ENCODE results near the gene TBC1D30. TPM values are rescaled to one million over a fixed set of nuclear protein-coding genes. Genes with fewer than 3 reads are reported as not detected.

Gene TBC1D30
- total and polyA plus RNA-seq, 9 of the 15 experiments (the other 6 are each of a cell fraction or from before 2014, with no cell fraction given), result 0.07 to 0.55 (median 0.20) TPM; not detected in 1

GRCh38 chr12:64797156-64797555 lies 27.3 kb upstream of the TBC1D30 start (continued):
- TF ChIP-seq ELF4 (CRISPR knock-in tag; IDR thresholded peaks at IDR 0.05) (no peak), TARDBP (IDR thresholded peaks at IDR 0.05) (no peak), SETDB1 (IDR thresholded peaks at IDR 0.05; ENCODE audit: low read length) (no peak), FOSL1 (tag; conservative IDR thresholded peaks at IDR 0.05) (no peak), ID3 (CRISPR knock-in tag; IDR thresholded peaks at IDR 0.05) (no peak), ID3 (tag; IDR thresholded peaks at IDR 0.05) (no peak)

DNA sequence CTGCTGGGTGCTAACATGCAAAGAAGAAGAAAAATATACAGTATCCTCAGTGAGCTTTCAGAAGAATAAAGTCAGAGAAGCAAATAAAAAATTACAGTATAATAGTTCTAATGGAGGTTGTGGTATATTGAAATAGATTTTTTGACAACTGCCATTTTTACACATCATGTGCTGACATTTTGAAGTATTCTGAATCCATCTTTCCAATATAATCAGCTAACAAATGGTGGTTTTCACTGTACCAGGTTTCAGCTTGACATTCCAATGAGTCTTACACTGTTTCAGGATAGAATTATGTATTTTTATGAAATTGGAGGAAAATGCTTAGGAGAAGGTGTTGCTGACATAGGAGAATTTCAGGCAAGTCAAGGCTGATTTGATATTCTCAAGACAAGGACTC lies 26.3 kb upstream of the TBC1D30 start:
- Histone ChIP-seq H3K9ac (ENCODE audit: insufficient read depth in 1 of 2, low read depth in 2 of 2, low read length in 2 of 2) (no peak overlapping the region), H4K20me1 (replicated peaks; ENCODE audit: control insufficient read depth, insufficient read depth, low read length) (no peaks in the 10 kb centered on the region), H3K9me3 (replicated peaks; ENCODE audit: control insufficient read depth, insufficient read depth, low read depth, low read length) (no peaks in the 10 kb centered on the region), H3K27me3 (ENCODE audit: control insufficient read depth in 2 of 2, insufficient read depth in 2 of 2, low read length in 2 of 2) (peaks cover 5 to 13% of the 10 kb centered on the region in 2 experiments; a peak in 3 of 5 replicates), H2AFZ (ENCODE audit: low read depth, low read length) (no peak overlapping the region), H3K9me1 (ENCODE audit: control insufficient read depth, insufficient read depth, low read length) (no peaks in the 10 kb centered on the region), H3K4me3 (no peak overlapping the region), H3K4me2 (ENCODE audit: insufficient read depth, low read length) (no peak overlapping the region), H3K36me3 (ENCODE audit: control insufficient read depth, insufficient read depth, low read length) (no peaks in the 10 kb centered on the region), H3K27ac (ENCODE audit: extremely low read depth, low read depth, low read length) (no peak overlapping the region), H3K79me2 (ENCODE audit: control insufficient read depth, insufficient read depth, low read length) (no peaks in the 10 kb centered on the region), H3K4me1 (replicated peaks in 1 of 2; ENCODE audit: control insufficient read depth in 2 of 2, insufficient read depth in 2 of 2, low read length in 2 of 2) (no peaks in the 10 kb centered on the region)
- ChIA-PET POLR2A (no interaction called here), CTCF (ENCODE audit: low intra/inter-chr PET ratio) (no interaction called here)
- DNase-seq (ENCODE audit: extremely low read depth in 1 of 4, low spot score in 3 of 4) (no peak), FAIRE-seq (no peak), ATAC-seq (no peak)
- BruUV-seq (replicated peaks), result no TSS peak
- in situ Hi-C loops (cut with MboI) (loop anchor here (10.0 kb wide), 1 partner anchor 253 kb away; no protein-coding TSS in a partner anchor), intact Hi-C loops (cut with micrococcal nuclease) (no loop called here)
- TF ChIP-seq TCF7 (IDR thresholded peaks at IDR 0.05; ENCODE audit: borderline replicate concordance), result no peak
- no peak for TF ChIP-seq MAFF (IDR thresholded peaks at IDR 0.05; ENCODE audit: low read length)
- TF ChIP-seq, protein P1, sequence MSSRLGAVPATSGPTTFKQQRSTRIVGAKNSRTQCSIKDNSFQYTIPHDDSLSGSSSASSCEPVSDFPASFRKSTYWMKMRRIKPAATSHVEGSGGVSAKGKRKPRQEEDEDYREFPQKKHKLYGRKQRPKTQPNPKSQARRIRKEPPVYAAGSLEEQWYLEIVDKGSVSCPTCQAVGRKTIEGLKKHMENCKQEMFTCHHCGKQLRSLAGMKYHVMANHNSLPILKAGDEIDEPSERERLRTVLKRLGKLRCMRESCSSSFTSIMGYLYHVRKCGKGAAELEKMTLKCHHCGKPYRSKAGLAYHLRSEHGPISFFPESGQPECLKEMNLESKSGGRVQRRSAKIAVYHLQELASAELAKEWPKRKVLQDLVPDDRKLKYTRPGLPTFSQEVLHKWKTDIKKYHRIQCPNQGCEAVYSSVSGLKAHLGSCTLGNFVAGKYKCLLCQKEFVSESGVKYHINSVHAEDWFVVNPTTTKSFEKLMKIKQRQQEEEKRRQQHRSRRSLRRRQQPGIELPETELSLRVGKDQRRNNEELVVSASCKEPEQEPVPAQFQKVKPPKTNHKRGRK (tag; IDR thresholded peaks at IDR 0.05), result no peak
- TF ChIP-seq ZNF644 (tag; IDR thresholded peaks at IDR 0.05; ENCODE audit: low read depth), result no peak
- TF ChIP-seq, protein P2, sequence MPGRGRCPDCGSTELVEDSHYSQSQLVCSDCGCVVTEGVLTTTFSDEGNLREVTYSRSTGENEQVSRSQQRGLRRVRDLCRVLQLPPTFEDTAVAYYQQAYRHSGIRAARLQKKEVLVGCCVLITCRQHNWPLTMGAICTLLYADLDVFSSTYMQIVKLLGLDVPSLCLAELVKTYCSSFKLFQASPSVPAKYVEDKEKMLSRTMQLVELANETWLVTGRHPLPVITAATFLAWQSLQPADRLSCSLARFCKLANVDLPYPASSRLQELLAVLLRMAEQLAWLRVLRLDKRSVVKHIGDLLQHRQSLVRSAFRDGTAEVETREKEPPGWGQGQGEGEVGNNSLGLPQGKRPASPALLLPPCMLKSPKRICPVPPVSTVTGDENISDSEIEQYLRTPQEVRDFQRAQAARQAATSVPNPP (IDR thresholded peaks at IDR 0.05; ENCODE audit: borderline replicate concordance, insufficient read depth, insufficient read length), result no peak
- no peak for TF ChIP-seq ZNF586 (CRISPR knock-in tag; conservative IDR thresholded peaks at IDR 0.05)
- TF ChIP-seq MECOM (CRISPR knock-in tag; IDR thresholded peaks at IDR 0.05), result no peak
- no peak for TF ChIP-seq BRF1 (IDR thresholded peaks at IDR 0.05; ENCODE audit: borderline replicate concordance, extremely low read depth, insufficient read length)
- TF ChIP-seq NCOA2 (IDR thresholded peaks at IDR 0.05; ENCODE audit: partially characterized antibody in 2 of 2), result no peak
- TF ChIP-seq RBM22 (IDR thresholded peaks at IDR 0.05; ENCODE audit: low read depth, low read length, poor library complexity, severe bottlenecking), result no peak
- TF ChIP-seq CBFA2T3 (IDR thresholded peaks at IDR 0.05), result no peak
- TF ChIP-seq, protein P3, sequence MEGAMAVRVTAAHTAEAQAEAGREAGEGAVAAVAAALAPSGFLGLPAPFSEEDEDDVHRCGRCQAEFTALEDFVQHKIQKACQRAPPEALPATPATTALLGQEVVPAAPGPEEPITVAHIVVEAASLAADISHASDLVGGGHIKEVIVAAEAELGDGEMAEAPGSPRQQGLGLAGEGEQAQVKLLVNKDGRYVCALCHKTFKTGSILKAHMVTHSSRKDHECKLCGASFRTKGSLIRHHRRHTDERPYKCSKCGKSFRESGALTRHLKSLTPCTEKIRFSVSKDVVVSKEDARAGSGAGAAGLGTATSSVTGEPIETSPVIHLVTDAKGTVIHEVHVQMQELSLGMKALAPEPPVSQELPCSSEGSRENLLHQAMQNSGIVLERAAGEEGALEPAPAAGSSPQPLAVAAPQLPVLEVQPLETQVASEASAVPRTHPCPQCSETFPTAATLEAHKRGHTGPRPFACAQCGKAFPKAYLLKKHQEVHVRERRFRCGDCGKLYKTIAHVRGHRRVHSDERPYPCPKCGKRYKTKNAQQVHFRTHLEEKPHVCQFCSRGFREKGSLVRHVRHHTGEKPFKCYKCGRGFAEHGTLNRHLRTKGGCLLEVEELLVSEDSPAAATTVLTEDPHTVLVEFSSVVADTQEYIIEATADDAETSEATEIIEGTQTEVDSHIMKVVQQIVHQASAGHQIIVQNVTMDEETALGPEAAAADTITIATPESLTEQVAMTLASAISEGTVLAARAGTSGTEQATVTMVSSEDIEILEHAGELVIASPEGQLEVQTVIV (CRISPR knock-in tag; IDR thresholded peaks at IDR 0.05; ENCODE audit: borderline replicate concordance), result no peak
